ENCODE results near the gene SLC2A4RG. TPM values are rescaled to one million over a fixed set of nuclear protein-coding genes. Genes with fewer than 3 reads are reported as not detected.

SLC2A4RG gene
- total RNA-seq, 1 donor from 2014 or later, result 59.7 TPM

DNA sequence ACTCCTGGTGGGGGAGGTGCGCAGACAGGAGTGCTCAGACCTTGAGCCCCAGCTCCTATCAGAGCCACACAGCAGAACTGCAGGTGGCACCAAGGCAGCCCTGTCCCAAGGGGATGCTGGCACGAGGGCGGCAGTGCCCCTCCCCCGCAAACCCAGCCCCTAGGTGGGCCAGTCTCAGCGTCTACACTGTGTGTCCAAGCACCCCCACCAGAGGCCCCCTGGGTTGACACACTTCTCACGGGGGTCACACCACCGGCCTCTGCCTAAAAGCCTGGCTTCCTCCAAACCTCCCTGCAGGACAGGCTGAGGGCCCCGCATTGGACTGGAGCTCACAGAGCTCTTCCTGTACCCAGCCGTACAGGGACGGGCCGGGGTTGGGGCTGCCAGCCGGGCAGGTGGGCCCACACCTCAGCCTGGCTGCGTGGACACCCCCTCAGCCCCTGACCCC lies 8.1 kb downstream of the SLC2A4RG start:
- no peak overlapping the region for H3K27ac Mint-ChIP-seq
- H3K4me3 Mint-ChIP-seq (ENCODE audit: low read depth), result no peak overlapping the region
- H3K4me1 Mint-ChIP-seq (ENCODE audit: low read depth), result no peaks in the 10 kb centered on the region
- no peaks in the 10 kb centered on the region for H3K9me3 Mint-ChIP-seq (ENCODE audit: low read depth)
- TF ChIP-seq, protein P1, sequence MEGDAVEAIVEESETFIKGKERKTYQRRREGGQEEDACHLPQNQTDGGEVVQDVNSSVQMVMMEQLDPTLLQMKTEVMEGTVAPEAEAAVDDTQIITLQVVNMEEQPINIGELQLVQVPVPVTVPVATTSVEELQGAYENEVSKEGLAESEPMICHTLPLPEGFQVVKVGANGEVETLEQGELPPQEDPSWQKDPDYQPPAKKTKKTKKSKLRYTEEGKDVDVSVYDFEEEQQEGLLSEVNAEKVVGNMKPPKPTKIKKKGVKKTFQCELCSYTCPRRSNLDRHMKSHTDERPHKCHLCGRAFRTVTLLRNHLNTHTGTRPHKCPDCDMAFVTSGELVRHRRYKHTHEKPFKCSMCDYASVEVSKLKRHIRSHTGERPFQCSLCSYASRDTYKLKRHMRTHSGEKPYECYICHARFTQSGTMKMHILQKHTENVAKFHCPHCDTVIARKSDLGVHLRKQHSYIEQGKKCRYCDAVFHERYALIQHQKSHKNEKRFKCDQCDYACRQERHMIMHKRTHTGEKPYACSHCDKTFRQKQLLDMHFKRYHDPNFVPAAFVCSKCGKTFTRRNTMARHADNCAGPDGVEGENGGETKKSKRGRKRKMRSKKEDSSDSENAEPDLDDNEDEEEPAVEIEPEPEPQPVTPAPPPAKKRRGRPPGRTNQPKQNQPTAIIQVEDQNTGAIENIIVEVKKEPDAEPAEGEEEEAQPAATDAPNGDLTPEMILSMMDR (IDR thresholded peaks at IDR 0.05; ENCODE audit: unreplicated experiment), result no peak
- H3K36me3 Mint-ChIP-seq (ENCODE audit: insufficient read depth), result peaks cover 8% of the 10 kb centered on the region
- no peaks in the 10 kb centered on the region for H3K27me3 Mint-ChIP-seq
- DNase-seq (ENCODE audit: low spot score, unreplicated experiment), result no peak

DNA sequence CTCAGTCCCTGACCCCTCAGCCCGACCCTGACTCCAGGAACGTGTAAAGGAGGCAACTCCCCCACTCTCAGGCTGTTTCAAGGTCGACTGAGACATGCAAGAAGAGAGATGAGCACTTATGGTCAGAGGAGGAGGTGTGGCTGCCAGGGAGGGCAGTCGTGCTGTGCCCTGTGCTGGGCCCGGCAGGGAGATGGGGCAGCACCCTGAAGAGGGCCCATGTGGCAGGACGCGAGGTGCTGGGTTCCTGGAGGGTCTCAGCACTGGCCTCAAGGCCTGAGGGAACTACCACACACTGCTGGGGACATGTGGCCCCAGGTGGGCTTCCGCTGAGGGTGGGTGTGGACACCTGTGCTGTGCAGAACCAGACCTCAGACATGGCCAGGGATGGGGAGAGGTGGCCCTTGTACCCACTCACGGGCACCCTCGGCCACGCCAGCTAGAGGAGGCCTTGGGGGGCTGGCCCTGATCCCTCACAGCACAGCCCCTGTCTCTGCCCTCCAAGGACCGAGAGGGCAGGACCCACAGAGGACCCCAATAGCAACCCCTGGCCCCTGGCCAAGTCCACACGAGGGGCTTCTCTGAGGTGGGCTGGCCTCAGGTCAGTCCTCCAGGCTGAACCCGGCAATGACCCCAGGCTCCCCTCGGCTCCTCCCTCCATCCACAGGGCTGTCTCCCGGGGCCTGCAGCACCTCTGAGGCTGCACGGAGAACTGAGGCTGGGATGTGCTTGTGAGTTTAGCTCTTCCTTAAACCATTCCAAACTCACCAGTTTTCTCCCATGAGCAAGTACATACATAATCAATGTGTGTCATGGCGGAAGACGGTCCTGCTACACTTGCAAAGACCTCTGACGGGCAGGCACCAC lies 8.7 kb downstream of the SLC2A4RG start:
- Mint-ChIP-seq H3K36me3 (ENCODE audit: insufficient read depth) (peaks cover 8% of the 10 kb centered on the region), H3K4me3 (ENCODE audit: low read depth) (no peak overlapping the region), H3K9me3 (ENCODE audit: low read depth) (no peaks in the 10 kb centered on the region), H3K4me1 (ENCODE audit: low read depth) (no peaks in the 10 kb centered on the region), H3K27ac (peak overlapping the region; percentile 33), H3K27me3 (no peaks in the 10 kb centered on the region)
- no peak for DNase-seq (ENCODE audit: low spot score, unreplicated experiment)
- TF ChIP-seq, protein P1 (IDR thresholded peaks at IDR 0.05; ENCODE audit: unreplicated experiment), result no peak

DNA sequence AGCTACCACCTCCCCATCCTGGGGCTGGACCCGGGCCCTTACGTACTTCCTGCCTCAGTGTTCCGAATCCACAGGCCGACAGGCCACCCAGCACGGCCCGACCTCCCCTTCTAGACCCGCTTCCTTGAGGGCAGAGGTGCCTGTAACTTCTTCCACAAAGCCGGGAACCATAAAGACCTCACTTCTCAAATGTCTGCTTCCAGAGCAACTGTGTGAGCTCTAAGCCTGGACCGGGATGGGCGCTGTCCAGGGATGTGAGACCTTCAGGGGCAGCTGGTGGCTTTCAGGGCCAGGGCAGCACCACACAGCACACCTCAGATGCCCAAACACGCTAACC lies 9.3 kb downstream of the SLC2A4RG start:
- no peaks in the 10 kb centered on the region for H3K9me3 Mint-ChIP-seq (ENCODE audit: low read depth)
- no peaks in the 10 kb centered on the region for H3K27me3 Mint-ChIP-seq
- peak overlapping the region; percentile 33 for H3K27ac Mint-ChIP-seq
- H3K4me1 Mint-ChIP-seq (ENCODE audit: low read depth), result no peaks in the 10 kb centered on the region
- H3K4me3 Mint-ChIP-seq (ENCODE audit: low read depth), result no peak overlapping the region
- no peak for DNase-seq (ENCODE audit: low spot score, unreplicated experiment)
- TF ChIP-seq, protein P1 (IDR thresholded peaks at IDR 0.05; ENCODE audit: unreplicated experiment), result no peak
- peaks cover 6% of the 10 kb centered on the region for H3K36me3 Mint-ChIP-seq (ENCODE audit: insufficient read depth)

DNA sequence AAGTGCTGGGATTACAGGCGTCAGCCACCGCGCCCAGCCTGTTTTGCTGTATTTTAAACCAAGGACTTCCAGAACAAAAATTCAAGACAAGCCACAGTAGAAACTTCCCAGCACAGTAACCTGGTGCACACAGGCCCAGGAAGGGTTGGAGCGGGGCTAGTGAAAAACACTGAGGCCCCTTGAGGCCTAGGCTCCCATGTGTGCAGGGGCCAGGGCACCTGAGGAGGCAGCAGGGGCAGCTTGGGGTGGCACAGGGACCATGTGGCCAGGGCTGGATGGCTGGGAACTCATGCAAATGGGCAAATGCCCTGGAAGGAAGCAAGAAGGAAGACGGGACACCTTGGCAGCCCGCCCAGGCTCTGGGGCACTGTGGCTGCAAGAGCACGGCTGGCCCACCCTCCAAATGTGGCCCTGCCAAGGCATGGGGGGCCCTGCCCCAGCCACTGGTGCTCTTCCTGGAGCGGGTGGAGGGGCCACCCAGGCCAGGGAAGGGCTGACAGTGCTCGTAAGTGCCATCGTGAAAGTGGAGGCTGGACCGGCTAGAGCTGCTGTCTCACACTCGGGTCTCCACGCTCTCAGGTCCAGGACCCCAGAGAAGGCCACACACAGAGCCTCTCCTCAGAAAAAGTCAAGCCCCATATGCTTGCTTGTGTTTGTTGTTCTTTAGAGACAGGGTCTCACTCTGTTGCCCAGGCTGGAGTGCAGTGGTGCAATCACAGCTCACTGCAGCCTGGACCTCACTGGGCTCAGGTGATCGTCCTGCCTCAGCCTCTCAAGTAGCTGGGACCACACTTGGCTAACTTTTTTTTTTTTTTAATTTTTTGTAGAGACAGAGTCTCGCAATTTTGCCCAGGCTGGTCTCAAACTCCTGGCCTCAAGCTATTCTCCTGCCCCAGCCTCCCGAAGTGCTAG lies 10.3 kb downstream of the SLC2A4RG start:
- Mint-ChIP-seq H3K9me3 (ENCODE audit: low read depth) (no peaks in the 10 kb centered on the region), H3K4me3 (ENCODE audit: low read depth) (no peak overlapping the region), H3K4me1 (ENCODE audit: low read depth) (no peaks in the 10 kb centered on the region), H3K27me3 (no peaks in the 10 kb centered on the region), H3K27ac (no peak overlapping the region), H3K36me3 (ENCODE audit: insufficient read depth) (peaks cover 5% of the 10 kb centered on the region)
- TF ChIP-seq, protein P1 (IDR thresholded peaks at IDR 0.05; ENCODE audit: unreplicated experiment), result no peak
- no peak for DNase-seq (ENCODE audit: low spot score, unreplicated experiment)

DNA sequence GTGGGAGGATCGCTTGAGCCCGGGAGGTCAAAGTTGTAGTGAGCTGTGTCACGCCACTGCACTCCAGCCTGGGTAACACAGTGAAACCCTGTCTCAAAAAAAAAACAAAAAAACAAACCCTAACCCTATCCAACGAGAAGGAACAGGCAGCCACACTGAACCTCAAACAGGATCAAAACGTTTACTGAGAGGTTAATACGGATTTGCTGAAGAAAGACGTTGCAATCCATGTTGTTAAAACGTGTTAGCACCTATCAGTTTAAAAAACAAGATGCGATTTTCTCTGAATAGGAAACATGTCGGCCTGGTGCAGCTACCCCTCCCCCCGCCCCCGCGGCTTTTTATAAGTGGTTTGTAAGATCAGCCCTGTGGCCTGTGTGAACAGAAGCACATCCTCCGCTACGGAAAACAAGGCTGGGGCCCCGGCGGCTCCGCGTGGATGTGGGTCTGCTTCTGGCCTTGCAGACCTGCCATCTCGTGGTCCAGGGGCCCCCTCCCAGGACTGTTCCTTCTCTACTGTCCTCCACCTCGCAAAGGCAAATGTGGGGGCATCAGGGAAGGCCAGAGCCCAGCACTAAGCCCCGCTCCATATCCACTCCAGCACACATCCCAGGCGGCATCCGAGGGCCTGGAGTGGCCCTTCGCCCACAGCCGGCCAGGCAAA lies 11.4 kb downstream of the SLC2A4RG start:
- Mint-ChIP-seq H3K9me3 (ENCODE audit: low read depth) (no peaks in the 10 kb centered on the region), H3K27ac (peak overlapping the region; percentile 52), H3K27me3 (no peaks in the 10 kb centered on the region), H3K4me3 (ENCODE audit: low read depth) (no peak overlapping the region), H3K36me3 (ENCODE audit: insufficient read depth) (peaks cover 3% of the 10 kb centered on the region), H3K4me1 (ENCODE audit: low read depth) (no peaks in the 10 kb centered on the region)
- no peak for DNase-seq (ENCODE audit: low spot score, unreplicated experiment)
- TF ChIP-seq, protein P1 (IDR thresholded peaks at IDR 0.05; ENCODE audit: unreplicated experiment), result no peak

Measured in progenitor cell of endocrine pancreas (in vitro differentiated cells).